Ascending aorta (tissue), 2 donors: Measurements from ENCODE around the gene SYNPR. TPM values are rescaled to one million over a fixed set of nuclear protein-coding genes. Genes with fewer than 3 reads are reported as not detected.

Experiments
- DNase-seq, 2 donors: peaks; one replicate each; pipeline ENCODE4 v3.0.0-alpha.2; 2019; ENCODE audit warnings: low spot score in 2 of 2
- H3K27ac ChIP-seq, 2 donors: fragments of 200-600 bp; sonication (generic); one replicate each; pipeline ENCODE4 v1.5.1; 2016 to 2017; ENCODE audit warnings: mild to moderate bottlenecking in 1 of 2
- H3K27me3 ChIP-seq: fragments of 200-600 bp; sonication (generic); one replicate; pipeline ENCODE4 v1.5.1; 2017
- H3K36me3 ChIP-seq, 2 donors: fragments of 200-600 bp; sonication (generic); one replicate each; pipeline ENCODE4 v1.5.1; 2016
- H3K4me1 ChIP-seq, 2 donors: fragments of 200-600 bp; sonication (generic); one replicate each; pipeline ENCODE4 v1.5.1; 2016 to 2017; ENCODE audit warnings: mild to moderate bottlenecking in 1 of 2
- H3K4me3 ChIP-seq, 2 donors: fragments of 200-600 bp; sonication (generic); one replicate each; pipeline ENCODE4 v1.5.1; 2016 to 2017; ENCODE audit warnings: mild to moderate bottlenecking in 1 of 2
- H3K9me3 ChIP-seq, 2 donors: fragments of 200-600 bp; sonication (generic); one replicate each; pipeline ENCODE4 v1.5.1; 2016
- intact Hi-C: fragments of 100-400 bp; cut with DNase I; formaldehyde crosslinking; loops from one replicate; pipeline ENCODE4 v1.15.1; 2023
- total RNA-seq: library from RNA; depleted of rRNA; stranded (reverse); fragments of >200 nt; gene quantifications from one replicate; pipeline ENCODE4 v1.1.0, GENCODE V29; 2016
- TF ChIP-seq, protein P1 (sequence below), 3 experiments: fragments of 200-600 bp in 2 of 3; fragments of 450-650 bp in 1 of 3; sonication (generic) in 2 of 3; IDR thresholded peaks; one replicate each; pipeline ENCODE4 v1.5.1; 2016 to 2019; ENCODE audit warnings: antibody characterized with exemption in 3 of 3, mild to moderate bottlenecking in 1 of 3, moderate library complexity in 1 of 3

Gene SYNPR
- total RNA-seq, 1 donor from 2014 or later: not detected

DNA sequence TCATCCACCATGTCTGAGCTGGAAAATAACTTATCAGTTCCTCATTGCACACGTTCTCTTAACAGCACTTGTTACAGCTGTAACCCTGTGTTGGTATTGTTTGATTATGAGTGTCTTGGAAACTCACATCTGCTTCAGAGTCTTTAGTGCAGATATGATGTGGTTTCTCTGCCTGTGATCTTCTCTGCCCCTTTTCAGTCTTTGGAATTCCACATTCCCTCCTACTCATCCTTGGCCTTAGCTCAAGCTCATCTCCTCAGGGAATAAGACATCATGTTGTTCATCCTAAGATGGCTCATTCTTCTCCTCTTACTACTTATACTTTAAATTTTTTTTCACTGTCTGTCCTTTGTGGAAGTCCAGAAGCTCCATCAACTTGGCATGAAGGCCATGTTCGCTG, 77.7 kb downstream of the SYNPR start:
- no peaks in the 10 kb centered on the region for H3K27me3 ChIP-seq
- intact Hi-C loops: no loop called here
- TF ChIP-seq, protein P1, sequence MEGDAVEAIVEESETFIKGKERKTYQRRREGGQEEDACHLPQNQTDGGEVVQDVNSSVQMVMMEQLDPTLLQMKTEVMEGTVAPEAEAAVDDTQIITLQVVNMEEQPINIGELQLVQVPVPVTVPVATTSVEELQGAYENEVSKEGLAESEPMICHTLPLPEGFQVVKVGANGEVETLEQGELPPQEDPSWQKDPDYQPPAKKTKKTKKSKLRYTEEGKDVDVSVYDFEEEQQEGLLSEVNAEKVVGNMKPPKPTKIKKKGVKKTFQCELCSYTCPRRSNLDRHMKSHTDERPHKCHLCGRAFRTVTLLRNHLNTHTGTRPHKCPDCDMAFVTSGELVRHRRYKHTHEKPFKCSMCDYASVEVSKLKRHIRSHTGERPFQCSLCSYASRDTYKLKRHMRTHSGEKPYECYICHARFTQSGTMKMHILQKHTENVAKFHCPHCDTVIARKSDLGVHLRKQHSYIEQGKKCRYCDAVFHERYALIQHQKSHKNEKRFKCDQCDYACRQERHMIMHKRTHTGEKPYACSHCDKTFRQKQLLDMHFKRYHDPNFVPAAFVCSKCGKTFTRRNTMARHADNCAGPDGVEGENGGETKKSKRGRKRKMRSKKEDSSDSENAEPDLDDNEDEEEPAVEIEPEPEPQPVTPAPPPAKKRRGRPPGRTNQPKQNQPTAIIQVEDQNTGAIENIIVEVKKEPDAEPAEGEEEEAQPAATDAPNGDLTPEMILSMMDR (IDR thresholded peaks at IDR 0.05): no peak
- H3K36me3 ChIP-seq: no peaks in the 10 kb centered on the region
- no peaks in the 10 kb centered on the region for H3K9me3 ChIP-seq
- H3K4me3 ChIP-seq: no peak overlapping the region
- DNase-seq: no peak
- no peak overlapping the region for H3K27ac ChIP-seq
- no peaks in the 10 kb centered on the region for H3K4me1 ChIP-seq

DNA sequence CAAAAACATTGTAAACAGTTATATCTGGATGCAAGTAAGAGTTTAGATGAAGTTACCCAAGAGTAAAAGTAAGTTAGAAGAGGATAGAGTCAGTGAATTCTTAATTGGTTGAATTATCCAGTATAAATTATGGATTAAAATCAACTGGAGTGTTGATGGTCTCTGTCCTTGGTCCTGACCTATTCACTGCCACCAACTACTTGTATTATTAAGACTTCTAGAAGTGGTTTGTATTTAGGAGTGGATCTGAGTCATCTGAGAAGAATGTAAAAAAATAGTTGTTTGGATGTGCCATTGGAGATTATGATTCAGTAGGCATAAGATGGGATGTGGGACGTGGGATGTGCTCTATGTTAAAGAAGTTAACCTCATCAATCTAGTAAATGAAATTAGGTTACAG, 86.4 kb downstream of the SYNPR start:
- Histone ChIP-seq H3K27me3 (no peaks in the 10 kb centered on the region), H3K4me1 (no peaks in the 10 kb centered on the region), H3K4me3 (no peak overlapping the region), H3K27ac (no peak overlapping the region), H3K36me3 (no peaks in the 10 kb centered on the region), H3K9me3 (no peaks in the 10 kb centered on the region)
- TF ChIP-seq, protein P1 (IDR thresholded peaks at IDR 0.05): no peak
- no peak for DNase-seq
- intact Hi-C loops: no loop called here

DNA sequence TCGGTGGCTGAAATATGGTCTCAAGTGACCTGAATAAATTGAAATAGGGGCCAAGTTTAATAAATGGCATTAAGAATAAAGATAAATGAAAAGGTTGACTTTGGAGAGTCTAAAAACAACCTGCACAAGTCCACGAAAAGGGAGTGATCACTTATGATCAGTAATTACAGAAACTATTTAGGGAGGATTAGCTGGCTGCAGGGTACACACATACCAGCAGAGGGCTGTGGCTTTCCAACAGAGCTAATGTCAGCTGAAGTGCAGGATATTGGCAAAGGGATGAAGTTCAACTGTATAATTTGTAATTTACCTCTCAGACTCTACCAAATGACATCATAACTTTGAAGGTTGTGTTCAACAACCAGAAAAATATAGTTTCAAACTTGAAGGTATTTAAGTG, 86.8 kb downstream of the SYNPR start:
- Histone ChIP-seq H3K4me1 (no peaks in the 10 kb centered on the region), H3K9me3 (no peaks in the 10 kb centered on the region), H3K4me3 (no peak overlapping the region), H3K27me3 (no peaks in the 10 kb centered on the region), H3K27ac (no peak overlapping the region), H3K36me3 (no peaks in the 10 kb centered on the region)
- intact Hi-C loops: no loop called here
- DNase-seq: no peak
- TF ChIP-seq, protein P1 (IDR thresholded peaks at IDR 0.05): no peak

DNA sequence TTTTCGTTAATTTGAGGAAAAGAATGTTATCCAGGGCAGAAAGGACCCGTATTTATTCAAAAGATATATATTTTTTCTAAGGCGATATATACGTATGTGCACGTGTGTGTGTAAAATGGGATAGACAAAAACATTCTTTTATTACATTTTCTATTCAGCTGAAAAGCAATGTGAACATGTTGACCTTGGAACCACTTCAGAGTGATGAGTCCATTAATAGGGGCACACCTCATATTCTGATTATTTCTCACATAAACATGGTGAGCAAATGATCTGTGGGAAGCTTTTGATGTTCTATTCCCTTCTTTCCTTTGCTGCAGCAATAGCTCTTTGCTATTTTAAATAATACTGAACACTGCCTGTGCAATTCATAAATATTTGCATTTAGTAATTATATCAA, 87.6 kb downstream of the SYNPR start:
- no peak for DNase-seq
- no peaks in the 10 kb centered on the region for H3K4me1 ChIP-seq
- no peaks in the 10 kb centered on the region for H3K9me3 ChIP-seq
- H3K4me3 ChIP-seq: no peak overlapping the region
- H3K27me3 ChIP-seq: no peaks in the 10 kb centered on the region
- H3K27ac ChIP-seq: no peak overlapping the region
- TF ChIP-seq, protein P1 (IDR thresholded peaks at IDR 0.05): no peak
- intact Hi-C loops: no loop called here
- no peaks in the 10 kb centered on the region for H3K36me3 ChIP-seq

DNA sequence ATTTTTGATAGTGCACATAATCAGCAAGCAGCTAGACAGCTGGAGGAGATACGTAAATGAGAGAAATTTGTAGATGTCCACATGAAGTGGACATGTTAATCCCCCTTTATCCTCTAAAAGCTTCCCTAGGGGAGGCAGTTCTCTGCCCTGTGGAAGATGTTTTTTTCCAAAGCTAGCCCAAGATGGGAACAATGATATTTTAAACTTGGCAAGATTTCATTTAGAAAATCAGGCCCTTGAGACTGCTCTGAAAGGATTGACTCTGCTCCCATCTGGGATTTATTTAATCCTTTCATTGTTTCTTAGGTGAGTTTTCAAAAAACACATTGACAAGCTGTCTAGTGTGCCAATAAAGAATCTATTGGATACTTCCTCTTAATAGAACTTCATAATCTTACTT, 92.0 kb downstream of the SYNPR start:
- Histone ChIP-seq H3K36me3 (no peaks in the 10 kb centered on the region), H3K9me3 (peaks cover 0 to 6% of the 10 kb centered on the region in 2 donors), H3K27ac (no peak overlapping the region), H3K4me3 (no peak overlapping the region), H3K27me3 (no peaks in the 10 kb centered on the region), H3K4me1 (no peaks in the 10 kb centered on the region)
- no peak for DNase-seq
- intact Hi-C loops: no loop called here
- TF ChIP-seq, protein P1 (IDR thresholded peaks at IDR 0.05): no peak

DNA sequence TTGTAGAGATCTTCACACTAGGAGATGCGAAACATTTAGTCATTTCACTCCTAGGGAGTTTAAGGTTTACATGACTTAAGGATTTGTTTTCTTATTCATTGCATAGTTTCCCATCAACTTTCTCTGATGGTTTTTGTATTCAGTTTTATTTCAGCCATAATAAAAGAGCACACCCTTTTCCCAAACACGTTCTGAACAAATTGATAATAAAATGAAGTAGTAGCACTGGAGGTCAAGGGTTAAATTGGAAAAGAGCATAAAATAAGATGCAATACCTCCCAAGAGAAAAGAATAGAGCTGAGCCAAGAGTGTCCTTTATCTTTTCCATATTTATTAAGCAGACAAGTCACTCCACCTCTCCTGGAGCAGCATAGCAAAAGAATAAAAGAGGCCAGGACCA, 104.9 kb downstream of the SYNPR start:
- no peak for DNase-seq
- intact Hi-C loops: no loop called here
- Histone ChIP-seq H3K4me3 (no peak overlapping the region), H3K27ac (no peak overlapping the region), H3K9me3 (no peaks in the 10 kb centered on the region), H3K36me3 (no peaks in the 10 kb centered on the region), H3K4me1 (no peaks in the 10 kb centered on the region), H3K27me3 (no peaks in the 10 kb centered on the region)
- TF ChIP-seq, protein P1 (IDR thresholded peaks at IDR 0.05): no peak
